ENCODE results near the gene PPIL3.
"Not testable (repeated sequence)": the region's sequence is repeated elsewhere in the genome, so short reads cannot be mapped to it uniquely, and the experiment has no call there.

The PPIL3 gene

DNA sequence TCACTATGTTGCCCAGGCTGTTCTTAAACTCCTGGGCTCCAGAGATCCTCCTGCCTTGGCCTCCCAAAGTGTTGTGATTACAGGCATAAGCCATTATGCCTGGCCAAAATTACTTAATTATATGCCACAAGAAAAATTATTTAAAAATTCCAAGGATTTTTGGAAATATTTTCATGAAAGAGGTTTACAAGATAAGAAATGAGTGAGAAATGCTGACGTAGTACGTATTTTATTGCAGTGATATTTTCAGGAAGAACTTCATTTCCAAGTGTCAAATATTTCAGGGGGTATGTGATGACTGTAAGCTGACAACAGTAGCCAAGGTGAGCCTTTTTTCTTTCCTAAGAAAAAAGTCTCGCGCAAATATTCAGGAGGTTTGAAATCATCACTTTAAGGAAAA is 21.1 kb upstream of the PPIL3 start:
- no peaks in the 10 kb centered on the region for H3K9me3 ChIP-seq (ENCODE audit: severe bottlenecking)
- TF ChIP-seq, protein P1, sequence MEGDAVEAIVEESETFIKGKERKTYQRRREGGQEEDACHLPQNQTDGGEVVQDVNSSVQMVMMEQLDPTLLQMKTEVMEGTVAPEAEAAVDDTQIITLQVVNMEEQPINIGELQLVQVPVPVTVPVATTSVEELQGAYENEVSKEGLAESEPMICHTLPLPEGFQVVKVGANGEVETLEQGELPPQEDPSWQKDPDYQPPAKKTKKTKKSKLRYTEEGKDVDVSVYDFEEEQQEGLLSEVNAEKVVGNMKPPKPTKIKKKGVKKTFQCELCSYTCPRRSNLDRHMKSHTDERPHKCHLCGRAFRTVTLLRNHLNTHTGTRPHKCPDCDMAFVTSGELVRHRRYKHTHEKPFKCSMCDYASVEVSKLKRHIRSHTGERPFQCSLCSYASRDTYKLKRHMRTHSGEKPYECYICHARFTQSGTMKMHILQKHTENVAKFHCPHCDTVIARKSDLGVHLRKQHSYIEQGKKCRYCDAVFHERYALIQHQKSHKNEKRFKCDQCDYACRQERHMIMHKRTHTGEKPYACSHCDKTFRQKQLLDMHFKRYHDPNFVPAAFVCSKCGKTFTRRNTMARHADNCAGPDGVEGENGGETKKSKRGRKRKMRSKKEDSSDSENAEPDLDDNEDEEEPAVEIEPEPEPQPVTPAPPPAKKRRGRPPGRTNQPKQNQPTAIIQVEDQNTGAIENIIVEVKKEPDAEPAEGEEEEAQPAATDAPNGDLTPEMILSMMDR (IDR thresholded peaks at IDR 0.05; ENCODE audit: low read depth, low read length) = no peak
- no peak overlapping the region for H3K4me3 ChIP-seq (ENCODE audit: low read depth, low read length)
- no peak for DNase-seq
- H3K27ac ChIP-seq = no peak overlapping the region
- peaks cover 46% of the 10 kb centered on the region for H3K36me3 ChIP-seq
- H3K27me3 ChIP-seq (ENCODE audit: insufficient read depth, low read depth, severe bottlenecking) = no peaks in the 10 kb centered on the region

DNA sequence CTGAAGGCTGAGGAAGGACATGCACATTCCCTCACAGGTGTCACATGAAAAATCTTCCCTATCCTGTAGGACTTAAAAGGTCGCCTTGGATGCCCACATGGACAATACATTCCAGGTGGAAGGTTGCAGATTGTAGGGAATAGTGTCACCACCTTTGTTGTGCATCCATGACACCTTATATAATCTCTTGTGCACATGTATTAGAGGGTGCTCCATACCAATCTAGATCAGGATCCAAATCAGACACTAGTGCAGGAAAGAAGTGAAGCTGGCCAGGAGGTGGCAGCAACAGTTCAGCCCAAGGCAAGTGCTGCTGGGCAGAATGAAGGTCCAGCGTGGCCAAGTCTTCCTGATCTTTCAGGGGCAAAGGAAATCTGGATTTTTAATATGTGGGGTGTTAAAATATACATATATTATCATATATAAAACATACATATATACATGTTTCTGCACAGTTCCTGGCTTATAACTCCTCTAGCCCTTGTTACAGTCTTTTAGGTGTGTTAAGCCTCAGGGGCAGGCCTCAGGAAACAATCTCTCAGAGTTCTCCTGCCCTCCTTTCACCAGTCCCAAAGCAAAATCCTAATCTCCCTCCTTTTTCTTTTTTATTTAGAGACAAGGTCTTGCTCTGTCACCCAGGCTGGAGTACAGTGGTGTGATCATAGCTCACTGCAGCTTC is 16.9 kb upstream of the PPIL3 start:
- TF ChIP-seq, protein P1 (IDR thresholded peaks at IDR 0.05; ENCODE audit: low read depth, low read length) = peak; percentile 77
- no peak overlapping the region for H3K27ac ChIP-seq
- H3K9me3 ChIP-seq (ENCODE audit: severe bottlenecking) = no peaks in the 10 kb centered on the region
- H3K4me3 ChIP-seq (ENCODE audit: low read depth, low read length) = no peak overlapping the region
- H3K27me3 ChIP-seq (ENCODE audit: insufficient read depth, low read depth, severe bottlenecking) = no peaks in the 10 kb centered on the region
- peak; percentile 75 for DNase-seq
- peaks cover 55% of the 10 kb centered on the region for H3K36me3 ChIP-seq

DNA sequence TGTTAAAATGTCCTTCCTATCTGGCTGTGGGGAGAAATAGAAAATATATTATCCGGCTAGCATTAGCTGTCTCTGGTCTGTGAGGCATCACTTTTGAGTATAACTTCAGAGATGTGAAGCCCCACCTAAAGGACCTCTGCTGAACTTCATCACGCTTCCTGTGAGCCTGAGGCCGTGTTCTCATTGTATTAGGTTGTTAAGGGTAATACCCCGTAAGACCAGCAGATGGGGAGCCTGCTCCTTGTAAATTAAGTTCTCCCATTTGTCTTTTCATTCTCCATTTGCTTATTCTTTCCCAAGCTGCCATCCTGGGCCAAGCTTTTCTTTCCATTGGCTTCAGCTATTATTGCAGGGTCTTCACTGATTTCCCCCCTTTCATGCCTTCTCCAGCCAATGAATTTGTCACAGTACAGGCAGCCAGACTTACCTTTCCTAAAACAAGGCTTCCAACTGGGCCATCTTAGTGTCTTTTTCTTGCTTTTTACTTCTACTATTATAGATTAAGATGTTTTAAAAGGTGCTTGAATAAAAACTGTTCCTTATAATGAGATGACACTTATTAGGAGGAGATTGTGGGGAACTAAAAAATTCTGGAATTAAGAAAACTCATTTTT is 12.7 kb upstream of the PPIL3 start:
- TF ChIP-seq, protein P1 (IDR thresholded peaks at IDR 0.05; ENCODE audit: low read depth, low read length) = peak; percentile 74
- Histone ChIP-seq H3K9me3 (ENCODE audit: severe bottlenecking) (no peaks in the 10 kb centered on the region), H3K27me3 (ENCODE audit: insufficient read depth, low read depth, severe bottlenecking) (no peaks in the 10 kb centered on the region), H3K4me3 (ENCODE audit: low read depth, low read length) (no peak overlapping the region), H3K27ac (no peak overlapping the region), H3K36me3 (peaks cover 71% of the 10 kb centered on the region)
- DNase-seq = peak; percentile 76

DNA sequence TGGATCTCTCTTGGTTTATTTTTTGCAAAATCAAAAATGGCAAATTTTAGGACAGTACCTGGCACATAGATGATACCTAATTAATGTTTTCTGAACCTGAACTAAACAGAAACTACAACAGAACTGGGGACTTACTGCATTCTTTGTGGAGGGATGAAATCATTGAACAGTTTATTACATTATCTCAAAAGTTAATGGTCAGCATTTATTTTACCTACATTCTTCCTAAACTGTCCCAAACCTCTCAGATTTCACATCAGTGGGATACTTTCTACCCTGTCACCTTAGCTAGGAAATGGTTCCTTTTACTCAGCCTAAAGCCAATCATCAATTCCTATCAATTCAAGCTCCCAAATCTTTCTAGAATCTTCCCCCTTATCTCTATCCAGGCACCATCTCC is 10.6 kb upstream of the PPIL3 start:
- Histone ChIP-seq H3K9me3 (ENCODE audit: severe bottlenecking) (no peaks in the 10 kb centered on the region), H3K4me3 (ENCODE audit: low read depth, low read length) (no peak overlapping the region), H3K27me3 (ENCODE audit: insufficient read depth, low read depth, severe bottlenecking) (no peaks in the 10 kb centered on the region), H3K27ac (no peak overlapping the region), H3K36me3 (peaks cover 68% of the 10 kb centered on the region)
- TF ChIP-seq, protein P1 (IDR thresholded peaks at IDR 0.05; ENCODE audit: low read depth, low read length) = no peak
- DNase-seq = no peak

DNA sequence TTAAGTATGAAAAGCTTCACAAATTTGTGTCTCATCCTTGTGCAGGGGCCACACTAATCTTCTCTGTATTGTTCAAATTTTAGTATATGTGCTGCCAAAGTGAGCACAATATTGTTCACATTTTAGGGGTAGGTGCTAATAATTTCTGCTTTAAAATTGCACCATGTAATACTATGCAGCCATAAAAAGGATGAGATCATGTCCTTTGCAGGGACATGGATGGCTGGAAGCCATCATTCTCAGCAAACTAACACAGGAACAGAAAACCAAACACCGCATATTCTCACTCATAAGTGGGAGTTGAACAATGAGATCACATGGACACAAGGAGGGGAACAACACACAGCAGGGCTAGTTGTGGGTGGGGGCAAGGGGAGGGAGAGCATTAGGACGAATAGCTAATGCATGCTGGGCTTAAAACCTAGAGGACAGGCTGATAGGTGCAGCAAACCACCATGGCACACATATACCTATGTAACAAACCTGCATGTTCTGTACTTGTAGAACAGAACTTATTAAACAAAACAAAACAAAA is 7.1 kb downstream of the PPIL3 start:
- not testable (repeated sequence) for H3K9me3 ChIP-seq (ENCODE audit: severe bottlenecking); H3K4me3 ChIP-seq (ENCODE audit: low read depth, low read length); H3K27me3 ChIP-seq (ENCODE audit: insufficient read depth, low read depth, severe bottlenecking); DNase-seq; H3K27ac ChIP-seq
- peaks cover 46% of the 10 kb centered on the region for H3K36me3 ChIP-seq

DNA sequence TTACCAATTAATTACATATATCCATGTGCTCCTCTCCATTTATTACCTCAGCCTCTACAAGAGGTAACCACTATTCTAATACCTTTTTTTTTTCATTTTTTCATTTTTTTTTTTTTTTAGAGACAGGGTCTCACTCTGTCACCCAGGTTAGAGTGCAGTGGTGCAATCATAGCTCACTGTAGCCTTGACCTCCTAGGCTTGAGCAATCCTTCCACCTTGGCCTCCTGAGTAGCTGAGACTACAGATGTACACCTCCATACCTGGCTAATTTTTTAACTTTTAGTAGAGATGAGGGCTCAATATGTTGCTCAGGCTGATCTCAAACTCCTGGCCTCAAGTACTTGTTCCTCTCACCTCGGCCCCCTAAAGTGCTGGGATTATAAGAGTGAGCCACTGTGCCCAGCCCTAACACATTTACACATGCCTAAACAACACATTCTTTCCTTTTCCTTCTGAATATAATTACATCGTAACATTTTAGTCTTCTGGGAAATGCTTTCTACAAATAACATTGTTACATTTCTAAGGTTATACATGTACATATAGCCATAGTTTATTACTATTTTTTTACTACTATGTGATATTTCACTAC is 10.5 kb downstream of the PPIL3 start:
- Histone ChIP-seq H3K27ac (no peak overlapping the region), H3K36me3 (peaks cover 33% of the 10 kb centered on the region), H3K9me3 (ENCODE audit: severe bottlenecking) (no peaks in the 10 kb centered on the region), H3K27me3 (ENCODE audit: insufficient read depth, low read depth, severe bottlenecking) (no peaks in the 10 kb centered on the region), H3K4me3 (ENCODE audit: low read depth, low read length) (no peak overlapping the region)
- TF ChIP-seq, protein P1 (IDR thresholded peaks at IDR 0.05; ENCODE audit: low read depth, low read length) = no peak
- DNase-seq = no peak

Data from WERI-Rb-1 (cell line).